NCI-H146 treated with DMSO at 0.1 percent for 48 hours (cell line): ENCODE results near the gene NUP42.

Experiments used
- DNase-seq: peaks from one replicate; lab custom pipeline; 2025; ENCODE audit not compliant: unreplicated experiment; lab: John Stamatoyannopoulos, UW

NUP42 gene

DNA sequence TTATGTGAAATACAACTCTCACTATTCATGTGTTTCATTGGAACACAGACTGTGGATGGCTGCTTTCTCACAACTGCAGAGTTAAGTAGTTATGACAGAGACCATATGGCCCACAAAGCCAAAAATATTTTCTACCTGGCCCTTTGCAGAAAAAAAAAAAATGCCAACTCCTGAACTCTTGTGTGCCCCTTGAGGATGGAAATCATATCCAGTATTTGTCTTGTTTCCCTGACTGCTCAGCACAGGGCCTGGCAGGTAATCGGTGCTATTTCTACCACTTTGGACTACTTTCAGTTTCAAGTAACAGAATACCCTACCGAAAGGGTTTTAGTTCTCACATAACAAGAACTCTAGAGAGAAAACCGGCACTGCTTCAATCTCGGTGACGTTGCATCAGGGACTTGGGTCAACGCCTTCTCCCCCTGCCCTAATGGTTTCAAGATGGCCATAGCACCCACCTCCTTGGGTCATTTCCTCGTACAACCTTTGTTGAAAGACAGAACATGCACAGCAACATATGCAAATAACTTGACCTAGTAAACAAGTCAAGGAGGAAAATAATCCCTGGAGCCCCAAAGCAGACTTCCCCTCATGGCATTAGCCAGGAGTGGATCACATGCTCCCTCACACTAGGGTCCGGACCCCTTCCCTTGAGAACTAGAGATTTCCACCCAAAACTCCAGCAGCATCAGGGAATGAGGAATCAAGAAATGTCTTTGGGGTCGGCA, 52.9 kb downstream of the NUP42 start:
- no peak for DNase-seq

DNA sequence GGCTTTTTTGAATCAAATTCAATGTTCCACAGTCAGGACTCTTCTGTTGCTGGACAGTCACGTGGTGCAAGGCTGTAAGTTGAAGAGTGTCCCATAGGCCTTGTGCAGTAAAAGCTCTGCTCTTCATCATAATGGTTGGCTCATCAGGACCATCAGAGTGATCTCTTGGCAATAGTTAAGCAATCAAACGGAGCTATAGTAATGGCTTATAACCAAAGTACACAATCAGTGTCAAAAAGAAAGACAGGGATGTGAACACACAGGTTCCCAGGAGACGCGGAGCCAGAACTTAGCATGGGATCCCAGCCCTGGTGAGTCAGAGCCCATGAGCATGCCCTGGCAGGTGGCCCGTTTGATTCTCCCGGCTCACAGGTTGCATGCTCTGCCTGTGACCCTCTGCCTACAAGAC, 54.0 kb downstream of the NUP42 start:
- DNase-seq: no peak

DNA sequence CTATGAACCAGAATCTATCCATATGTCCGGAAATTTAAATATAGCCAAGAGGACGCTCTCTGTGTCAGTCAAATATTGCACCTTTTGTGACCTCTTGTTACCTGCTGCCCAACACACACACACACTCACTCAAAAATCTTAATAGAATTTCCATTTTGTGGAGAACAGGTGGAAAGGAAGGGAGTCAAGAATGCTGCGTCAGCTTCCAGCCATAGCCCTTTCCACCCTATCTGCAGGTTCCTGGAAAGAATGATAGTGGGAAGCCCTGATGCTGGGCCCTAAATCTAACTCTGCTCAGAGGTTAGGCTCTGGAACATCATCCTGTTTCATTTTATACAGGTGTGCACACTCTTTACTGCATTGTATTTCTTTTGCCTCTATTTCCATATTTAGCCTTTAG, 55.2 kb downstream of the NUP42 start:
- no peak for DNase-seq

DNA sequence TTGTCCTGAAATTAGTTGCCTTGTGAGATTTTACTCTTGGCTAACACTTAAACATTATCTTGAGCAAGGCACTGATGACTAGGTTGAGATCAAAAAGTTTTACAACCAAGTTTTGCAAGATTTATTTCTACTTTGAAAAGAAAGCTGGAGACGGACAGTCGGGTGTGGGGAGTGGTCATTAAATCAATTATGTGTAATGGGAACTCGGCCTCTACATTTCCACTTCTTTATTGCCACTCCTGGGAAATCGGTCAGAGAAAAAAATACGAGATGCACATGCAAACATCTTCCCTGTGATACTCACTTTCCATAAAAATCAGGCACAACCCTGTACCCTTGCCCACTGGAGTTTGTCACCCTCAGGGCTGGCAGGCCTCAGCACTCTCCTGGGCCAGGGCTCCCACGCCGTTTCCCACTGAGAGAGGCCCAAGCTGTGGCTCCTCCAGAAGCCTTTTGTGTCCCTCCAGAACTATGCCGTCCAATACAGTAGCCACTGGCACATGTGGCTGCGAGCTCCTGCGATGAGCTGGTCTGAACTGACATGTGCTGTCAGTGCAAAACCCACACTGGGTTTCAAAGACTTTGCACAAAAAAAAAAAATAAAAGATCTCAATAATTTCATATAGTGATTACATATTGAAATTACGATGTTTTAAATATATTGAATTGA, 57.3 kb downstream of the NUP42 start:
- DNase-seq: no peak

DNA sequence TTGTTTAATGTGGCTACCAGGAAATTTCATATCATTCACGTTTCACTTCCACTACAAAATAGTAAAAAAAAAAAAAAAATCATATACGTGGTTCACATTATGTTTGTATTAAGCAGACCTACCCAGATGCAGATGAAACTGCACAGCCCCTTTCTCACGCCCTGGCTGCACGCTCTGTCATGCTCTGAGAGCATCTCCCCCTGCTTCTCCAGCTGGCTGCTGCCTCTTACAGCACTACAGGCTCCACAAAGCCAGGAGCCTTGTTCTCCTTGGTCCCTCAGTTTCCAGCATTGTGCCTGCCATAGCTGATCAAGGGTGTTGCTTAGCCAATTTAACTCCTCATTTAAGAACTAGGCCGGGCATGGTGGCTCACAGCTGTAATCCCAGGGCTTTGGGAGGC, 57.9 kb downstream of the NUP42 start:
- DNase-seq: no peak

DNA sequence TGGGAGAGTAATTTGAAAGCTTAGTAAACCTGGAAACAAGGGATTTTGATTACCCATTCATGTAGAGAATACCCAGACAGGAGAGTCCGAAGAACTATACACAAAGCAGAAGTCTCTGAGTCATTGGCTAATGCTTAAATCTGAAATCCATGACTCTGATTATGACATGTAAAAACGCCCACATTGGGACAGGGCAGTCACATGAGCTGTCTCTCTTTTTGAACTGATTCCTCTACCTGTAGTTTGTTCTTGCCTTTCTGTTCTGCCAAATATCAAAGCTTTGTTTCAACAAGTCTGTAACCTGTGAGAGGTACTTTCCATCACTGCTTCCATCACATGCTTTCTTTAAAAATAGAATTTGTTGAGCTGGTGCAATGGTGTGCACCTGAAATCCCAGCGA, 60.5 kb downstream of the NUP42 start:
- no peak for DNase-seq

DNA sequence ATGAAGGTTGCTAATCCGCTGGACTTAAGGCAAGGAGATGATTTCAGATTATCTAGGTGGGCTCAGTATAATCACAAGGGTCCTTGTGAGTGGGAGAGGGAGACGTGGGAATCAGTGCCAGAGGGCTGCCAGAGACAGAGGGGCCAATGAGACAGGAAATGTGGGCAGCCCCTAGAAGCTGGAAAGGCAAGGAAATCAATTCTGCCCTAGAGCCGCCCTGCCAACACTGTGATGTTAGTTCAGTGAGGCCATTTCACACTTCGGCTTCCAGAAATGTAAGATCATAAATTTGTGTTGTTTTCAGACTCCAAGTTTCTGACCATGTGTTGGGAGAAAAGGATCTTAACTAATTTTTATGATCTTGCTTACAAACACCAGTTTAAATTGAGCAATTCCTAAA, 61.1 kb downstream of the NUP42 start:
- DNase-seq: no peak

DNA sequence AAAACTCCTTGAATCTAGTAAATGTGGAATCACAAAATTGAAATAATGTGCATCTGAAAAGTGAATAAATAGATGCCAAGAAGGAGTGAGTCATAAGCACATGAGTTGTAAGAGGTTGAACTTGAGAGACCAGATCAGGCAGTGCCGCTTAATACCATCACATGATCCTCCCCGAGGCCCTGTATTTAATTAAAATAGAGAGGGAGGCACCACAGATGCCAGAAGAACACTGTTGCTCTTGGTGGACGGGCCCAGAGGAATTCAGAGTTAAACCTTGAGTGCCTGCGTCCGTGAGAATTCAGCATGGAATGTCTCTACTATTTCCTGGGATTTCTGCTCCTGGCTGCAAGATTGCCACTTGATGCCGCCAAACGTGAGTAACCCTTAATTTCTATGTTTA, 64.7 kb downstream of the NUP42 start, which contains the start of gene GPNMB:
TSS of gene GPNMB (plus strand) at position 221 of the 400 bp plus-strand sequence. CDS start at position 304, 83 bp downstream.
- DNase-seq: no peak

DNA sequence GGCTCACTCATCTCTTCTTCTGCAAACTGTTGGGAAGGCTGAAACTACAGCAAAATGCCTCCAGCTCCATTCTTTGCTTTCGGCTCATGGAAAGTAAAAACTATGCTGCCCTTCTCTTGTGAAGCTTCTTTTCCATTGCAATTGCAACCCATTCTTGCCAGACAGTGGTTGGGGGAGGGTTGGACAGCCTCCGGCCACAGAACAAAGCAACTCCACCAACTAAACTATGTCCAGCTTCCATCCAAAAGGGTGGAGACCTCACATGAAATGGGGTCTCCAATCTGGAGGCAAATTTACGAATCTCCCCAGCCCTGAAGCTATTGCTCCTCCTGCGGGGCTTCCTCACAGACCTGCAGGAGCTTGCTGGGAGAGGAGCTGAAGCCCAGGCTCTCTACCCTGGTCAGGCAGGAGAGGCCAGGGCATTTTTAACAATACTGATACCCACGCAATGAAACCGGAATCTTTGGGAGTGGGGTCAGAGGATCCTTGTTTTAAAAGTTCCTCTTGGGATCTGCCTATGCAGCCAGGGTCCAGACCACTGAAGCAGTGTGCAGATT, 65.3 kb downstream of the NUP42 start:
- DNase-seq: no peak

DNA sequence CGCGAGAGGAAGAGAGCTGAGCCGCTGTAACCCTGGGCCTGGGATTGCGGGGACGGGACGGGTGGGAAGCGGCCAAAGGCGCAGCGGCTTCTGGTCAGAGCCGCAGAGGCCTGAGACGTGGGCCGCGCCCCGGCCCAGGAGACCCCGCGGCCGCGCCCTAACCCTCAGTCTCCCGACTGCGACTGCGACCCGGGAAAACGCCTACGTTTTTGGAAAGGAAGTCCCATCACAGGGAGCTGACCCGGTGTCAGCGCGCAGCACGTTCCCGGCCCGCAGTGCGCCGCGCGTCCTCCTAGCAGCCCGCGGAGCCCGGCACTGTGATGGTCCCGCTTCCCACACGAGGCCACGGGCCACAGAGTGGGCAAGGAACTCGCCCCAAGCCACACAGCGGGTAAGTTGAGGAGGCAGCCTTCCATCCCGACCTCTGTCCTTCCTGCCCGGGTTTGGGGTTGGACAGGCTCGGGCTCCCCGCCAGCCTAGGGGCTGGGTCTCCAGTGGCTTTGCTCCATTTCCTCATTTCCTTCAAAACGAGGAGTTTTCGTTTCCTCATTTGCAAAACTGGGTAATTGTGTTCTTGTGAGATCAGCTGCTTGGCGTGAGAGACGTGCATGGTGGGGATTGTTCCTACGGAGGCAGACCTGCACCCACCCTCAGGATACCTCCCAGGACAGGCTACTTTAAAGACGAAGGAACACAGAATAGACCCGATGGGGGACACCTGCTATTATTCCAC, 65.9 kb downstream of the NUP42 start:
- no peak for DNase-seq

DNA sequence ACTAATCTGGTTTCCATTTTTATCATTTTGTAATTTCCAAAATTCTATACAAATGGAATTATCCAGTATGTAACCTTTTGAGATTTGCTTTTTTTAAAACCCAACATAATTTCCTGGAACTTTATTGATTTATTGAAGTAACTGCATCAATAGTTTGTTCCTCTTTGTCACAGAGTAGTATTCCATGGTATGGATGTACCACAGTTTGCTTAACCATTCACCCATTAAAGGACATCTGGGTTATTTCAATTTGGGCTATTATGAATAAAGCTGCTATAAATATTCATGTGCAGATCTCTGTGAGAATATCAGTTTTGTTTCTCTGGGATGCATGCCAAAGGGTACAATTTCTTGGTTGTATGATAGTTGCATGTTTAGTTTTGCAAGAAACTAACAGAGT, 67.6 kb downstream of the NUP42 start:
- DNase-seq: no peak
